GM19099 (cell line): ENCODE results near the gene RNF19B.
A peak's percentile ranks its signal among the peaks of the same experiment; 100 is the strongest.

Experiments
- POLR2A ChIP-seq: IDR thresholded peaks from 3 replicates; pipeline ENCODE4 v1.6.1; 2011; ENCODE audit warnings: low read depth; ENCODE audit not compliant: insufficient read length; ENCODE audit errors: extremely low read depth

The RNF19B gene

GRCh38 chr1:32964461-32965250 is at the start of gene RNF19B:
TSS of gene RNF19B (minus strand) at chr1:32964809. CDS start at chr1:32964685, 124 bp downstream.
- TF ChIP-seq POLR2A = peak; percentile 99

GRCh38 chr1:33013791-33014190 is 49.2 kb upstream of the RNF19B start:
- TF ChIP-seq POLR2A = no peak

- no peak for TF ChIP-seq POLR2A
Observed at GRCh38 chr1:33012165-33012564, 47.6 kb upstream of the RNF19B start.

- TF ChIP-seq POLR2A = no peak
Observed at GRCh38 chr1:33010932-33011731, 46.5 kb upstream of the RNF19B start.

- TF ChIP-seq POLR2A = no peak
Observed at GRCh38 chr1:33009561-33009960, 45.0 kb upstream of the RNF19B start.

- no peak for TF ChIP-seq POLR2A
Observed at GRCh38 chr1:33008051-33008914, 43.7 kb upstream of the RNF19B start.

GRCh38 chr1:33007190-33008050 is 42.8 kb upstream of the RNF19B start:
- no peak for TF ChIP-seq POLR2A

GRCh38 chr1:33005838-33006421 is 41.3 kb upstream of the RNF19B start:
- no peak for TF ChIP-seq POLR2A

GRCh38 chr1:33005117-33005837 is 40.7 kb upstream of the RNF19B start:
- no peak for TF ChIP-seq POLR2A

- no peak for TF ChIP-seq POLR2A
Observed at GRCh38 chr1:33004613-33005012, 40.0 kb upstream of the RNF19B start.

GRCh38 chr1:33003657-33004056 is 39.0 kb upstream of the RNF19B start:
- TF ChIP-seq POLR2A = no peak

- no peak for TF ChIP-seq POLR2A
Observed at GRCh38 chr1:33002006-33002405, 37.4 kb upstream of the RNF19B start.

GRCh38 chr1:33001282-33001681 is 36.7 kb upstream of the RNF19B start:
- TF ChIP-seq POLR2A = no peak
